Neural progenitor cell (in vitro differentiated cells): ENCODE measurements around the gene MYO6.

Source experiments
- CTCF ChIP-seq: fragments of 200-600 bp; sonication (generic); IDR thresholded peaks from 2 replicates; pipeline ENCODE4 v1.5.1; 2017; ENCODE audit warnings: antibody characterized with exemption, mild to moderate bottlenecking
- EZH2 ChIP-seq: fragments of 200-600 bp; sonication (generic); IDR thresholded peaks from 2 replicates; pipeline ENCODE4 v1.6.1; 2017; ENCODE audit warnings: antibody characterized with exemption, mild to moderate bottlenecking, moderate library complexity

DNA sequence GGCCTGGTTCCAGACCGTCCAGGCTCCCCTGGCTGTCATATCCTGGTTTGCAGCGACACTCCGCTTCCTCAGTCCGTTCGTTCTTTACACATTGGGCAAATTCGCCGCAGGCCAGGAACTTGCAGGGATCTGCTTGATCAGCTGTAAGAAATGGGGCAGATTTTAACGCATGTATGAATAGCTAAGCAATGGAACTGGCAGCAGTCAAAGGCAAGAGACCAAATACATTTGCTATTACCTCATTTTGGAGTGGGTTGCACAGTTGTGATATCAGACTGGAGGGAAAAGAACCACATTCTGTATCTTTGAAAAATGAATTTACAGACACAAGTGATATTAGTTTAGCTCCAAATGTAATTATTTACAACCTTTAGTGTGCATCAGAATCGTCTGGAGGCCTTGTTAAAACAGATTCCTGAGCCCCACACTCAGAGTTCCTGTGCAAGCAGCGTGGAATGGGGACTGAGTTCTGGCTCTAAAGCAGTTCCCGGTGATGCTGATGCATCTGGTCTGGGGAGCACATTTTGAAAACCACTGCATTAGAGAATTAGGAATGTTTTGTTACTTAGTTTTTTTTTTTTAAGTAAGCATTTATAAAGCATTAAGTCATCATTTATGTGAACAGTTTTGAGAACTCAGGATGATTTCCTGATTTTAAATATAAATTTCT, 182.1 kb downstream of the MYO6 start:
- TF ChIP-seq EZH2 = no peak
- TF ChIP-seq CTCF = no peak
